HG02885 (cell line): ENCODE results near the gene GJD3.

ENCODE experiments used
- ATAC-seq: cut with Tn5 transposase; IDR thresholded peaks from one replicate; pipeline ENCODE4 v1.9.1; 2021; ENCODE audit warnings: mild to moderate bottlenecking; ENCODE audit not compliant: unreplicated experiment, poor library complexity

The GJD3 gene

GRCh38 chr17:40343219-40344119 lies 21.1 kb downstream of the GJD3 start:
- ATAC-seq, result no peak

- no peak for ATAC-seq
Observed at GRCh38 chr17:40342504-40343218, 21.9 kb downstream of the GJD3 start.

- ATAC-seq, result no peak
Observed at GRCh38 chr17:40341808-40342503, 22.6 kb downstream of the GJD3 start.

- peak; percentile 71 for ATAC-seq
Observed at GRCh38 chr17:40340880-40341807, 23.4 kb downstream of the GJD3 start.

GRCh38 chr17:40340327-40340726 lies 24.2 kb downstream of the GJD3 start:
- ATAC-seq, result no peak

- no peak for ATAC-seq
Observed at GRCh38 chr17:40338941-40339649, 25.4 kb downstream of the GJD3 start.

- ATAC-seq, result no peak
Observed at GRCh38 chr17:40338058-40338457, 26.5 kb downstream of the GJD3 start.

GRCh38 chr17:40337351-40337750 lies 27.2 kb downstream of the GJD3 start:
- no peak for ATAC-seq

- no peak for ATAC-seq
Observed at GRCh38 chr17:40335620-40336019, 28.9 kb downstream of the GJD3 start.

GRCh38 chr17:40333781-40334448 lies 30.6 kb downstream of the GJD3 start:
- no peak for ATAC-seq

- no peak for ATAC-seq
Observed at GRCh38 chr17:40331743-40332641, 32.5 kb downstream of the GJD3 start.

- ATAC-seq, result no peak
Observed at GRCh38 chr17:40330850-40331470, 33.6 kb downstream of the GJD3 start.

- no peak for ATAC-seq
Observed at GRCh38 chr17:40329839-40330794, 34.4 kb downstream of the GJD3 start.

- ATAC-seq, result no peak
Observed at GRCh38 chr17:40328386-40328766, 36.2 kb downstream of the GJD3 start.

GRCh38 chr17:40327735-40328385 lies 36.7 kb downstream of the GJD3 start:
- no peak for ATAC-seq

- no peak for ATAC-seq
Observed at GRCh38 chr17:40327244-40327729, 37.2 kb downstream of the GJD3 start.
